HG03060 (cell line): ENCODE data around the gene TTC9.
"Not testable (repeated sequence)": the region's sequence is repeated elsewhere in the genome, so short reads cannot be mapped to it uniquely, and the experiment has no call there.

Source experiments
- ATAC-seq: cut with Tn5 transposase; IDR thresholded peaks from one replicate; pipeline ENCODE4 v1.9.1; 2021; ENCODE audit warnings: low read depth, moderate number of reproducible peaks; ENCODE audit not compliant: unreplicated experiment

TTC9 gene

GRCh38 chr14:70671652-70672644 lies 30.2 kb downstream of the TTC9 start:
- no peak for ATAC-seq

- no peak for ATAC-seq
Observed at GRCh38 chr14:70677341-70677740, 35.6 kb downstream of the TTC9 start.

GRCh38 chr14:70680748-70681147 lies 39.0 kb downstream of the TTC9 start:
- ATAC-seq, result no peak

GRCh38 chr14:70683983-70684382 lies 42.3 kb downstream of the TTC9 start:
- ATAC-seq, result no peak

- no peak for ATAC-seq
Observed at GRCh38 chr14:70685474-70686197, 43.9 kb downstream of the TTC9 start.

DNA sequence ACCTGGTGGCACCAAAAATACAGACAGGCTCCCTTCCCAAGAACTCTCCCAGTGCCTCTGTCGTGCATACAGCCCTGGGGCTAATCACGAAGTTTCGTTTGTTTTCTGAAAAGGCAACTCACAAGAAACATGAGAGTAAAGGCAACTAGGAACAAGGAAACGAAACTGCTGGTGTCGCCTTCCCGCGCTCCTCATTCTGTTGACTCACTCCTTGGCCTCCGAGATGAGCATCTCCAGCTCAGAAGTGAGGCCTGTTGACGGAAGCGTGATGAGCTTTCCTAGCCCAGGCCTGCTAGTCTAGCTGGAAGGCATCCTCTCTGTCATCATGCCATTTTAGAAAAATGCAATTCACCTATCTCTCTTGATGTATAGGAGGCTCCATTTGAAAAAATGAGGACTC lies 50.5 kb downstream of the TTC9 start:
- no peak for ATAC-seq

DNA sequence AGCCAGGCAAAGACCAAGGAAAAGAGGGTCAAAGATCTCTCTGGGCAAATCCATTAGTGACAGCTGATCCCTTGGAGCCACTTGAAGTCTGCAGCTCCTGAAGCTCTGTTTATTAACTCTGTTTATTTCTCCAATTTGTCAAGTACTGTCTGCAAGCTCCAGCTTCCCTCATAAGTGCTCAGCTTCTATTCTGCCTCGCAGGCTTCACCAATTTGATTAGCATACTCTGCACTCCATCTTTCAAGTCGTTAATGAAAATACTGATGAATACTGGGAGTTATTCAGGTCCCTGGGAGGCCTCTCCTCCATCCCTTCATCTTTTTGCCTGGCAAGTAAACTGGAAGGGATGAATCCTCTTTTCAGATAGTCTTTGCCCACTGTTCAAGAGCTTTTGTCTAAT lies 54.3 kb downstream of the TTC9 start:
- ATAC-seq, result no peak

DNA sequence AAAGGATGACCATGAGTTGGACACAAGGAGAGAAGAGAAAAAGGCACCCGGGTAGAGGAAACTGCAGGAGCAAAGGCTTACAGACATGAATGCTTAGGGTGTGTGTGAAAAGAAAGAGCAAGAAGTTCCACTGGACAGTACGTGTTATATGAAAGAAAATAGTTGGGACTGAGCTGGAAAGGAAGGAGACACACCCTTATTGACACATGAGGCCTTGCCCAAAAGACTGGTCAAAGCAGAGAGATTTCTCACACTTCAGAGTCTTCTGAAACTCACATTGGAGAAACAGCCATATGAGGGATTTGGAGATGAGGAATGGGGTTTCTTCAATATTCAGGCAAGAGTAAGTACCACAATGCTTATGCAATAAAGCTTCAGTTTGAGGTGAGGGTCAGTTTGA lies 56.0 kb downstream of the TTC9 start:
- ATAC-seq, result no peak

- ATAC-seq, result no peak
Observed at GRCh38 chr14:70698288-70698687, 56.6 kb downstream of the TTC9 start.

- no peak for ATAC-seq
Observed at GRCh38 chr14:70699646-70700045, 57.9 kb downstream of the TTC9 start.

- ATAC-seq, result no peak
Observed at GRCh38 chr14:70700955-70701585, 59.4 kb downstream of the TTC9 start.

- no peak for ATAC-seq
Observed at GRCh38 chr14:70701610-70702009, 59.9 kb downstream of the TTC9 start.

GRCh38 chr14:70702161-70702560 lies 60.4 kb downstream of the TTC9 start:
- ATAC-seq, result no peak

GRCh38 chr14:70703621-70704168 lies 62.0 kb downstream of the TTC9 start:
- not testable (repeated sequence) for ATAC-seq

- no peak for ATAC-seq
Observed at GRCh38 chr14:70704960-70705359, 63.2 kb downstream of the TTC9 start.

GRCh38 chr14:70706177-70706576 lies 64.5 kb downstream of the TTC9 start:
- no peak for ATAC-seq

GRCh38 chr14:70707138-70708038 lies 65.7 kb downstream of the TTC9 start:
- ATAC-seq, result peak; percentile 67

GRCh38 chr14:70708717-70709570 lies 67.2 kb downstream of the TTC9 start:
- no peak for ATAC-seq
